Breast epithelium (tissue), 4 donors: Measurements from ENCODE around the gene SLC6A12. TPM values are rescaled to one million over a fixed set of nuclear protein-coding genes. Genes with fewer than 3 reads are reported as not detected.

Source experiments
- DNase-seq, 2 donors: peaks; one replicate each; pipeline ENCODE4 v3.0.0-alpha.2; 2019; ENCODE audit warnings: low spot score in 2 of 2
- H3K27ac ChIP-seq, 2 donors: fragments of 200-600 bp; sonication (generic) in 1 of 2; one replicate each; pipeline ENCODE4 v1.5.1; 2016 to 2019; ENCODE audit warnings: mild to moderate bottlenecking in 1 of 2
- H3K27me3 ChIP-seq, 2 donors: fragments of 200-600 bp; sonication (generic) in 1 of 2; one replicate each; pipeline versions ENCODE4 v1.5.1 to v1.6.0; 2017 to 2019; ENCODE audit warnings: control low read depth in 1 of 2, mild to moderate bottlenecking in 1 of 2
- H3K36me3 ChIP-seq: fragments of 200-600 bp; one replicate; pipeline ENCODE4 v1.5.1; 2019
- H3K4me1 ChIP-seq, 2 donors: fragments of 200-600 bp; sonication (generic); one replicate each; pipeline ENCODE4 v1.5.1; 2016 to 2019; ENCODE audit warnings: control low read depth in 1 of 2
- H3K4me3 ChIP-seq, 3 donors: fragments of 200-600 bp; sonication (generic); 1 replicate in 2 of 3; 2 replicates in 1 of 3; pipeline ENCODE4 v1.5.1; 2016 to 2019; ENCODE audit warnings: mild to moderate bottlenecking in 3 of 3, moderate library complexity in 2 of 3
- H3K9me3 ChIP-seq, 2 donors: fragments of 200-600 bp; sonication (generic) in 1 of 2; one replicate each; pipeline ENCODE4 v1.5.1; 2016 to 2019; ENCODE audit warnings: control low read depth in 1 of 2
- CTCF ChIP-seq, 3 donors: fragments of 450-650 bp; IDR thresholded peaks; one replicate each; pipeline ENCODE4 v1.5.1; 2016 to 2017; ENCODE audit warnings: antibody characterized with exemption in 3 of 3, mild to moderate bottlenecking in 3 of 3, moderate library complexity in 3 of 3
- POLR2A ChIP-seq: fragments of 450-650 bp; IDR thresholded peaks from one replicate; pipeline ENCODE4 v1.6.1; 2016; ENCODE audit warnings: antibody characterized with exemption, mild to moderate bottlenecking, moderate library complexity
- POLR2AphosphoS5 ChIP-seq, 3 donors: sonication (generic); formaldehyde crosslinking; IDR thresholded peaks; one replicate each; pipeline ENCODE4 v1.6.1; 2017; ENCODE audit warnings: antibody characterized with exemption in 3 of 3
- intact Hi-C: fragments of 100-400 bp; cut with DNase I; formaldehyde crosslinking; loops from one replicate; pipeline ENCODE4 v1.15.1; 2023; ENCODE audit warnings: low total_unique reads
- total RNA-seq, 3 donors: library from RNA; depleted of rRNA; stranded (reverse); fragments of >200 nt; gene quantifications; one replicate each; pipeline ENCODE4 v1.1.0, GENCODE V29; 2016

The SLC6A12 gene
- 1 to 10 TPM in 2 of 3 donors, under 1 TPM in 1; 0.33 to 2.1 (median 1.3) TPM for total RNA-seq

- Histone ChIP-seq H3K36me3 (no peaks in the 10 kb centered on the region), H3K4me3 (peak within 1 kb of the TSS in 2 of 3 donors; percentile 15 to 20), H3K9me3 (no peaks in the 10 kb centered on the region), H3K27ac (no peak within 1 kb of the TSS), H3K4me1 (no peaks in the 10 kb centered on the region), H3K27me3 (peaks cover 0 to 3% of the 10 kb centered on the region in 2 donors)
- no peak for TF ChIP-seq POLR2A
- TF ChIP-seq CTCF (IDR thresholded peaks at IDR 0.05), result no peak
- no peak for TF ChIP-seq POLR2AphosphoS5 (IDR thresholded peaks at IDR 0.05)
- no peak for DNase-seq
- intact Hi-C loops, result loop anchor here (1.0 kb wide), 1 partner anchor 32 kb away; no protein-coding TSS in a partner anchor
These were observed at the start of gene SLC6A12 for GRCh38 chr12:214003-214741. SLC6A12 (minus strand) TSS chr12:214157; CDS start chr12:209986, 4,171 bp downstream.

- TF ChIP-seq POLR2A (no peak), CTCF (IDR thresholded peaks at IDR 0.05) (no peak), POLR2AphosphoS5 (IDR thresholded peaks at IDR 0.05) (no peak)
- DNase-seq, result no peak
- H3K27me3 ChIP-seq, result peaks cover 0 to 10% of the 10 kb centered on the region in 2 donors
- H3K36me3 ChIP-seq, result no peaks in the 10 kb centered on the region
- H3K9me3 ChIP-seq, result no peaks in the 10 kb centered on the region
- intact Hi-C loops, result no loop called here
- H3K27ac ChIP-seq, result no peak overlapping the region
- H3K4me3 ChIP-seq, result no peak overlapping the region
- no peaks in the 10 kb centered on the region for H3K4me1 ChIP-seq
These were observed 49.6 kb upstream of the SLC6A12 start for GRCh38 chr12:263574-263973.

- no peak for DNase-seq
- H3K4me1 ChIP-seq, result no peaks in the 10 kb centered on the region
- no peak within 1 kb of the TSS for H3K27ac ChIP-seq
- peaks cover 0 to 17% of the 10 kb centered on the region in 2 donors for H3K27me3 ChIP-seq
- H3K4me3 ChIP-seq, result no peak within 1 kb of the TSS
- TF ChIP-seq CTCF (IDR thresholded peaks at IDR 0.05) (no peak), POLR2A (no peak), POLR2AphosphoS5 (IDR thresholded peaks at IDR 0.05) (no peak)
- no peaks in the 10 kb centered on the region for H3K9me3 ChIP-seq
- intact Hi-C loops, result no loop called here
- H3K36me3 ChIP-seq, result no peaks in the 10 kb centered on the region
These were observed 48.9 kb upstream of the SLC6A12 start, which contains the start of gene SLC6A13 for GRCh38 chr12:262817-263216. SLC6A13 (minus strand) TSS chr12:262836; CDS start chr12:260052, 2,784 bp downstream.

GRCh38 chr12:262113-262512, 48.2 kb upstream of the SLC6A12 start:
- DNase-seq, result no peak
- no peak overlapping the region for H3K27ac ChIP-seq
- peaks cover 0 to 23% of the 10 kb centered on the region in 2 donors for H3K27me3 ChIP-seq
- H3K36me3 ChIP-seq, result no peaks in the 10 kb centered on the region
- intact Hi-C loops, result no loop called here
- no peaks in the 10 kb centered on the region for H3K9me3 ChIP-seq
- H3K4me3 ChIP-seq, result no peak overlapping the region
- H3K4me1 ChIP-seq, result no peaks in the 10 kb centered on the region
- TF ChIP-seq POLR2A, result no peak
- no peak for TF ChIP-seq POLR2AphosphoS5 (IDR thresholded peaks at IDR 0.05)
- TF ChIP-seq CTCF (IDR thresholded peaks at IDR 0.05), result no peak
